HCT116 (cell line): ENCODE measurements around the gene WDR35.

Experiments
- CEBPB ChIP-seq: IDR thresholded peaks from 2 replicates; pipeline ENCODE4 v1.6.1; 2012; ENCODE audit warnings: low read depth
- EZH2 ChIP-seq: fragments of 200-600 bp; sonication (generic); IDR thresholded peaks from 2 replicates; pipeline ENCODE4 v1.6.1; 2017; ENCODE audit warnings: antibody characterized with exemption, mixed run types
- EZH2phosphoT487 ChIP-seq: fragments of 200-600 bp; IDR thresholded peaks from 2 replicates; pipeline ENCODE4 v1.6.1; 2018; ENCODE audit warnings: antibody characterized with exemption, borderline replicate concordance
- JUND ChIP-seq: IDR thresholded peaks from 2 replicates; pipeline ENCODE4 v1.6.1; 2012
- POLR2A ChIP-seq: IDR thresholded peaks from 2 replicates; pipeline ENCODE4 v1.7.0; 2011; ENCODE audit warnings: borderline replicate concordance; ENCODE audit not compliant: insufficient read depth, insufficient read length; ENCODE audit errors: extremely low read depth
- SIN3A ChIP-seq: IDR thresholded peaks from 2 replicates; pipeline ENCODE4 v1.6.1; 2012; ENCODE audit warnings: low read depth
- SRF ChIP-seq: IDR thresholded peaks from 2 replicates; pipeline ENCODE4 v1.6.1; 2012; ENCODE audit warnings: low read depth
- YY1 ChIP-seq: IDR thresholded peaks from 2 replicates; pipeline ENCODE4 v1.6.1; 2011; ENCODE audit warnings: low read length, low read depth, moderate library complexity, mild to moderate bottlenecking; ENCODE audit not compliant: insufficient replicate concordance; ENCODE audit errors: extremely low read depth
- TF ChIP-seq, protein P1 (sequence below), 3 experiments: fragments of 200-600 bp in 1 of 3; sonication (generic) in 1 of 3; IDR thresholded peaks in 2 of 3; conservative IDR thresholded peaks in 1 of 3; 2 replicates each; pipeline ENCODE4 v1.5.1; 2012 to 2017; ENCODE audit warnings: low read depth in 2 of 3, low read length in 2 of 3, antibody characterized with exemption in 1 of 3, borderline replicate concordance in 1 of 3, control low read depth in 1 of 3, mild to moderate bottlenecking in 1 of 3, mixed read lengths in 1 of 3, mixed run types in 1 of 3, moderate library complexity in 1 of 3; ENCODE audit not compliant: insufficient read depth in 1 of 3

DNA sequence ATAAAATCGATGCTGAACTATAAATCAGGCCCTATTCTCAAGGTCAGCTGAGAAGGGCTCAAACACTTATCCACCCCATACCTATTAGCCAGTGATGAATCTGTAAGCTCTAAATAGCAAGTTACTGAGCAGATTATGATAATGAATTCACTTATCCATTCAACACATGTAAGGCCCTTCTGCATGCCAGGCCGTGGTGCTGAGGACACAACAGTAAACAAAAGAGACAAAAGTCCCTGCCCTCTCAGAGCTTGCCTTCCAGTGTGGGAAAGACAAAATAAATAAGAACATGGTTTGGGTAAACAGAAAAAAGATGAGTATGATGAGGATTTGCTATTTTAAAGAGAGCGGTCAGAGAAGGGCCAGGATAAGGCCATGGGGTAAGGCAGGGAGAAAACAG is 99.8 kb downstream of the WDR35 start:
- TF ChIP-seq, protein P1, sequence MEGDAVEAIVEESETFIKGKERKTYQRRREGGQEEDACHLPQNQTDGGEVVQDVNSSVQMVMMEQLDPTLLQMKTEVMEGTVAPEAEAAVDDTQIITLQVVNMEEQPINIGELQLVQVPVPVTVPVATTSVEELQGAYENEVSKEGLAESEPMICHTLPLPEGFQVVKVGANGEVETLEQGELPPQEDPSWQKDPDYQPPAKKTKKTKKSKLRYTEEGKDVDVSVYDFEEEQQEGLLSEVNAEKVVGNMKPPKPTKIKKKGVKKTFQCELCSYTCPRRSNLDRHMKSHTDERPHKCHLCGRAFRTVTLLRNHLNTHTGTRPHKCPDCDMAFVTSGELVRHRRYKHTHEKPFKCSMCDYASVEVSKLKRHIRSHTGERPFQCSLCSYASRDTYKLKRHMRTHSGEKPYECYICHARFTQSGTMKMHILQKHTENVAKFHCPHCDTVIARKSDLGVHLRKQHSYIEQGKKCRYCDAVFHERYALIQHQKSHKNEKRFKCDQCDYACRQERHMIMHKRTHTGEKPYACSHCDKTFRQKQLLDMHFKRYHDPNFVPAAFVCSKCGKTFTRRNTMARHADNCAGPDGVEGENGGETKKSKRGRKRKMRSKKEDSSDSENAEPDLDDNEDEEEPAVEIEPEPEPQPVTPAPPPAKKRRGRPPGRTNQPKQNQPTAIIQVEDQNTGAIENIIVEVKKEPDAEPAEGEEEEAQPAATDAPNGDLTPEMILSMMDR (IDR thresholded peaks at IDR 0.05 in 2 of 3, conservative IDR thresholded peaks at IDR 0.05 in 1 of 3; ENCODE audit: borderline replicate concordance in 1 of 3, insufficient read depth in 1 of 3, low read depth in 2 of 3, low read length in 2 of 3): no peak
- no peak for TF ChIP-seq SIN3A
- no peak for TF ChIP-seq JUND
- TF ChIP-seq YY1: no peak
- no peak for TF ChIP-seq EZH2phosphoT487
- no peak for TF ChIP-seq POLR2A
- TF ChIP-seq EZH2: no peak
- no peak for TF ChIP-seq SRF
- TF ChIP-seq CEBPB: no peak
